ENCODE measurements around the gene LIPC.

The LIPC gene

GRCh38 chr15:58498821-58499580, 67.2 kb downstream of the LIPC start:
- no peak for DNase-seq

GRCh38 chr15:58501006-58501405, 69.2 kb downstream of the LIPC start:
- no peak for DNase-seq

DNA sequence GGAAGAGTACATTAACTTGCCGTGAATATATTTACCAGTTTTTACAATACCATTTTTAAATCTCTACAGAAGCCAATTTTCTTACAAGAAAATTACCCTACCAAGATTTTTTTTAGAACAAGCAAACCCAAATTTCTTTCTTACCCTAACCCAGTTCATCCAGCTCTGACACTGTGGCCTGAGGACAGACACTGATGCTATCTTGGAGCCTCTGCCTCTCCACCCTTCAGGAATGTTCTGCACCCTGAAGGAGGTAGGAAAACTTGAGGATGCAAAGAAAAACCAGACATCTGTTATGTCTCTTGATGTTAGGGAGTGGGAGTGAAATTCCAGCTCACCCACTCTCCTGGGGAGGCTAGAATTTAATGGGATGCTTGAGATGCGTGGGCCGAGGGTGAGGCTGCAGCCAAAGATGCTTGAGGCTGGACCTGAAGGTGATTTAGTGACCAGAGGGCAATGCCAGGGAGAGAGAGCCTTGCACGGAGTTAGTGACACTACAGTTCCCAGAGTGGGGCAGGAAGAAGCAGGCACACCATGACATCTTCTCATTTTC, 69.9 kb downstream of the LIPC start:
- DNase-seq, result no peak

GRCh38 chr15:58503139-58504027, 71.6 kb downstream of the LIPC start:
- DNase-seq, result no peak

GRCh38 chr15:58504674-58505234, 73.0 kb downstream of the LIPC start:
- no peak for DNase-seq

DNA sequence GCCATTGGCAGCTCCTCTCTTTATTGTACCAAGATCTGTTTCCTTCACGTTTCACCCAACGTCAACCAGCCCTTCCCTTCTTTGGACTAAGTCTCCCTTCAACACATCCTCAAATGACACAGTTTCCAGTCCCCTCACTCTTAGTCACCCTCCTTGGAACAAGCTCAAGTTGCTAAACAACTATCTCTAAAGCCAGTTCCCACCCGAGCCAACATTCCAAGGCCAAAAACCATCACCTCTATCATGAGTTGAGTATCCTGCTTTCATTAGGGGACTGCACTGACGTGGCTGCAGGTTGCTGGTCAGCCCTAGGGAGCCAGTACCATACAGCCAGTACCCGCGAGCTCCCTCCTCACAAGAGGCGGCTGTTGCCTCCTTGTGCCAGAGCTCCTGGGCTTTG, 73.8 kb downstream of the LIPC start:
- DNase-seq, result no peak

GRCh38 chr15:58506064-58506490, 74.3 kb downstream of the LIPC start:
- no peak for DNase-seq

- no peak for DNase-seq
Observed at GRCh38 chr15:58506783-58507668, 75.2 kb downstream of the LIPC start.

DNA sequence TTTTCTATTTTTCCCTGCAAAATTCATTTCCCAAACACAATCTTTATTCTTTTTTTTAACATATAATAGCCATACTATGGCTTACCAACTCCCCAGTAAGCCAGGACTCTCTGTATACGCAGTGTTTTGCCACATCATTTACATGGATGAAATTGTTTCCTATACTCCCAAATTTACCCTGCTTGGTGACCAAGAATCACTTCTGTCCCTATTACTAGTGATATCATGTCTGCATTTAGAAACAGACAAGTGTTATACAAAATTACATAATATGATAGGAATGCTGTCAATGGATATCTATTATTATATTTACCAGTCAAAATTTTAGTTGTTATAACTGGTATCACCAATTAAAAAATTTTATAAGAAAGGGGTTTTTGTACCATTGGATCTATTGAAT, 77.8 kb downstream of the LIPC start:
- DNase-seq, result no peak

DNA sequence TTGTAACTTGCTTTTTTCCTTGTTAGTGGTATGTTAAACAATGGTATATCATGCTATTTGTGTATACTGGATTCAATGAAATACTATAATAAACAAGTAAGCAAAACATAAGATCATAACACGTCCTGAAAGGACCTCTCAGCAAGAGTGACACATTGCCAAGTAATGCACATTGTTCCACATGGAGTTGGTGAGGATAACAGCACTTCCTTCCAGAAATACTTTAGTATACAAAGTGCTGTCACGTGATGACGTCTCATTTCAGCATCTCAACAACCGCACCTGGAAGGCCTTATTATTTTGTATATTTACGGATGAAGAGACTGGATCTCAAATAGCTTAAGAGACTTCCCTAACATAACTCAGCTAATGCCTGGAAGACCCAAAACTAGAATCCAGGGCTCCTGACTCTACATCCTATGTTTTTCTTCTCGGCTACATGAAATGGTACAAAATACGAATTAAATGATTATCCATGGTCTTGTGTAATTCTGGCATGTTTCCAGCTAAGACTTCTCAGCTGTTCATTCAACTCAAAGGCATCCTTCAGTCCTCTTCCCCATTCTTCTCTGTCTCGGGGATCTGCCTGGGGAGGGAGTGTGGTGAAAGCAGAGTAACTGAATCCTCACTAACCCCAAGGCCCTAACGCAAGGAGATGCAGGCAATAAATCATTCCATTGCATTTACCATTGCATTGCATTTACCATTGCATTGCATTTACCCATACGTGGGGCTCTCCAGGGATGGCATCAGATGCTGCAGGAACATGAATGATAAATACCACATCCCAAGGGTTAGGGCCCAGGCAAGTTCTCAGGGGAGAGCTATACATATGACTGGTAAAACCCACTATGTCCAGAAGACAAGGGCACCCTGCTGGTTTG, 79.2 kb downstream of the LIPC start:
- no peak for DNase-seq

- no peak for DNase-seq
Observed at GRCh38 chr15:58511599-58511987, 79.8 kb downstream of the LIPC start.

DNA sequence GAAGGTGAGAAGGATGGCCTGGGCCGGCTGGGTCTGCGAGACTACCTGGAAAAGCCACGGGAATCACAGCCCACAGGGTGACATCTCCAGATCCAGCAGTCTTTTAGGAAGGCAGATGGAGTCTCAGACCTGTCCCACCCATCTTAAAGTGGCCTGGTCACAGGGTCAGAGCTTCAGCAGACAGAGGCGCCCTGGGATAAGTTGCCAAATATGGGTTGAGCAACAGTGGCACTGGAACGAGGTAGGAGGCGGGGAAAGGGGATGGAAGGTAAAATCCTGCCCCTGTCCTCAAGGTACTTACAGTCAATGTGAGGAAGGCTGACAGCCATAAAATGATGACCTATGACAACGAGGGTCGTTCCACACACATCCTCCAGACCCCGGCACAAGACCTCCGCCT, 80.7 kb downstream of the LIPC start:
- no peak for DNase-seq

DNA sequence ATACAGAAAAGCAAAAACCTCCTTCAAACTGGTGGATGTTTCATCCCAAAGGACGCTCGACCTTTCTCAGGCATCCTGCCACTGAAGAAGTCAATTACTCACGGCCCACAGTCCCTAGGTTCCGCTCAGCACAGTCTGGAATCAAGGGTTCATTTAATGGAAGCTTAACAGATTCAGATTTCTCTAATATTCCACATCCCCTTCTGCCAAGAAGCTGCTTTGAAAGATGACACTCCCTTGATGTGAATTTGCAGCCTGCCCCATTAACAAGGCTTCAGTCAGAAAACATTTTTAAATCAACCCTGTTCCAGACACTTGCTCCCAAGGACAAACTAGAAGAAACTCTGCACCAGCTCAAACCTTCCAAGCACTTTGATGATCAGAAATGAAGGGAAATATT, 81.2 kb downstream of the LIPC start:
- no peak for DNase-seq

- no peak for DNase-seq
Observed at GRCh38 chr15:58513726-58514336, 82.0 kb downstream of the LIPC start.

DNA sequence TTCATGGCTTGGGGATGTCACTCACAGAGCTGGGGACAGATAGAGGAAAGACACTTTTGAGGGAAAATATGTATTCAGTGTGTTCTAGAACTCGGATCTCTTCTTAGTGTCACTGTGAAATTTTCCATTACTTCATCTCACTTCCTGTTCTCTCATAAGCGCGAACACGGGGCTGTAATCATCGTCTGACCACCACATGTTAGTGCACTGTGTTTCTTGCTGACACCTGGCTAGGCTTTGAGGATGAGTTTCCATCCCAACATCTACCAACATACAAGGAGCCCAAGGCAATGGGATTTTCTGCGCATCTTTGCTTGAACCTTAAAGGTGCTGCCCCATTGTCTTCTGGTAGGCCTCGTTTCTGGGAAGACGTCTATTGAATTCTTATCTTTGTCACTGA, 84.0 kb downstream of the LIPC start:
- no peak for DNase-seq

GRCh38 chr15:58517252-58517681, 85.5 kb downstream of the LIPC start:
- DNase-seq, result no peak

DNA sequence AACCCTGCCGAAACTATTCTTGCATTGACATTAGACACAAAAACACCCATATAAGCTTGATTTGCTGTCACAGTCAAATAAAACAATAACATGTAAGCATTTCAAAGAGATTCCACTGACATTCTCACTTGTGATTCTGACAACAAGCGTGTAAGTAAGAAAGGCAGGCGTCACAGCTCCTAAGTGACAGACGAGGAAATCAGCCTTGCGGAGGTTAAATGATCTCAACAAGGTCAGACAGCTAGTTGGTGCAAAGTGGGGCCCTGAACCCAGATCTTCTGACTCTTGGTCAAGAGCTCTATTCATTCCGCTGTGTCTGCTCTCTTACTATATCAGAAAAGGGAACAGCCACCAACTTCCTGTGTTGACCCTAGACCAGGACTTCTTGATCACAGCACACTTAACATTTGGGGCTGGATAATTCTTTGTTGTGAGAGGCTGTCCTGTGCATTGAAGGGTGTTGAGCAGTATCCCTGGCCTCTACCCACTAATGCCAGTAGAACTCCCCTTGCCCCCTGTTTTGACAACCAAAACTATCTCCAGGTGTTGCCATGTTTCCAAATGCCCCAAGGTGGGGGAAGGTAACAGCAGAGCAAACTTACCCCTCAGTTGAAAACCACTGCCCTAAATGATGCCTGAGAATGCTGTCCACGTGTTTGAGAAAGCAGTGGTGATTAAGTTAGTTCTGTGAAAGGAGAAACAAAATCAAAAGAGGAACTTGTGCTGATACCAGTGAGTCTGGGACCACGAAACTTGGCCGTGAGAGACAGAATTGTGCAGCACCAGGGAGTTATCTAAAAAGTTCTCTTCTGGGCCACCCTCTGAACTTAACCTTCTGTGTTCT, 86.1 kb downstream of the LIPC start:
- no peak for DNase-seq

- no peak for DNase-seq
Observed at GRCh38 chr15:58518626-58519025, 86.8 kb downstream of the LIPC start.

GRCh38 chr15:58519516-58519915, 87.7 kb downstream of the LIPC start:
- no peak for DNase-seq

- no peak for DNase-seq
Observed at GRCh38 chr15:58520464-58520863, 88.7 kb downstream of the LIPC start.
